Fibroblast of lung (primary cell): ENCODE results near the gene SIK2. TPM values are rescaled to one million over a fixed set of nuclear protein-coding genes. Genes with fewer than 3 reads are reported as not detected.

Experiments
- DNase-seq, 2 donors: peaks; one replicate each; pipeline versions ENCODE4 v3.0.0 to v3.0.0-alpha.2; 2010; ENCODE audit warnings: low read depth in 2 of 2
- H2AFZ ChIP-seq: 2 replicates; pipeline ENCODE4 v1.5.1; 2012; ENCODE audit warnings: low read length, control low read depth, inconsistent platforms
- H3K27ac ChIP-seq: 2 replicates; pipeline ENCODE4 v1.5.1; 2011; ENCODE audit warnings: low read length, control low read depth; ENCODE audit not compliant: insufficient read depth
- H3K27me3 ChIP-seq: 2 replicates; pipeline ENCODE4 v1.5.1; 2011; ENCODE audit warnings: mild to moderate bottlenecking, low read length; ENCODE audit not compliant: control insufficient read depth, insufficient read depth
- H3K36me3 ChIP-seq: 2 replicates; pipeline ENCODE4 v1.5.1; 2011; ENCODE audit warnings: low read length; ENCODE audit not compliant: control insufficient read depth, insufficient read depth
- H3K4me1 ChIP-seq: 2 replicates; pipeline ENCODE4 v1.5.1; 2011; ENCODE audit warnings: low read length; ENCODE audit not compliant: control insufficient read depth, insufficient read depth; ENCODE audit errors: extremely low read depth
- H3K4me2 ChIP-seq: 2 replicates; pipeline ENCODE4 v1.5.1; 2011; ENCODE audit warnings: low read length, control low read depth; ENCODE audit not compliant: insufficient read depth; ENCODE audit errors: extremely low read depth
- H3K4me3 ChIP-seq, 4 experiments: fragments of 200-600 bp in 1 of 4; sonication (generic) in 1 of 4; replicated peaks in 1 of 4; 2 replicates each; pipeline ENCODE4 v1.5.1; 2011 to 2016; ENCODE audit warnings: low read length in 4 of 4, low read depth in 3 of 4, mild to moderate bottlenecking in 3 of 4, control low read depth in 2 of 4, inconsistent platforms in 1 of 4, mixed read lengths in 1 of 4; ENCODE audit not compliant: insufficient read depth in 1 of 4; ENCODE audit errors: control extremely low read depth in 1 of 4
- H3K79me2 ChIP-seq: 2 replicates; pipeline ENCODE4 v1.5.1; 2012; ENCODE audit warnings: mild to moderate bottlenecking, low read length, inconsistent platforms; ENCODE audit not compliant: control insufficient read depth, insufficient read depth
- H3K9ac ChIP-seq: 2 replicates; pipeline ENCODE4 v1.5.1; 2011; ENCODE audit warnings: mild to moderate bottlenecking, low read length, control low read depth; ENCODE audit not compliant: insufficient read depth
- H3K9me3 ChIP-seq: 2 replicates; pipeline ENCODE4 v1.5.1; 2012; ENCODE audit warnings: low read depth, low read length; ENCODE audit not compliant: control insufficient read depth, insufficient read depth
- H4K20me1 ChIP-seq: 2 replicates; pipeline ENCODE4 v1.5.1; 2011; ENCODE audit warnings: low read length; ENCODE audit not compliant: control insufficient read depth, insufficient read depth; ENCODE audit errors: extremely low read depth
- CTCF ChIP-seq, 2 donors: IDR thresholded peaks in 1 of 2; conservative IDR thresholded peaks in 1 of 2; 1 replicate in 1 of 2; 2 replicates in 1 of 2; pipeline ENCODE4 v1.5.1; 2011 to 2012; ENCODE audit warnings: low read length in 2 of 2, control low read depth in 1 of 2, inconsistent platforms in 1 of 2, low read depth in 1 of 2, mild to moderate bottlenecking in 1 of 2
- EZH2 ChIP-seq: IDR thresholded peaks from 2 replicates; pipeline ENCODE4 v1.5.1; 2012; ENCODE audit warnings: low read length, control low read depth, mild to moderate bottlenecking; ENCODE audit errors: missing control alignments
- polyA plus RNA-seq, 2 donors: library from polyadenylated mRNA; depleted of rRNA in 1 of 2; stranded (reverse) in 1 of 2; unstranded in 1 of 2; fragments of >200 nt; gene quantifications; 2 replicates each; pipeline ENCODE4 v1.2.1, GENCODE V29; 2011 to 2012; ENCODE audit warnings: missing spikeins in 1 of 2
- total RNA-seq: library from RNA; depleted of rRNA; stranded (reverse); fragments of >200 nt; gene quantifications from 2 replicates; pipeline ENCODE4 v1.2.1, GENCODE V29; 2014

The SIK2 gene
- total and polyA plus RNA-seq, 2 donors (not counting 1 experiment from before 2014, with no cell fraction given), result 16.3 to 19.3 TPM

GRCh38 chr11:111703576-111703975, 101.3 kb downstream of the SIK2 start:
- TF ChIP-seq EZH2, result no peak
- no peak for TF ChIP-seq CTCF (conservative IDR thresholded peaks at IDR 0.05 in 1 of 2, IDR thresholded peaks at IDR 0.05 in 1 of 2; ENCODE audit: low read depth in 1 of 2, low read length in 2 of 2)
- Histone ChIP-seq H3K27me3 (no peaks in the 10 kb centered on the region), H3K9me3 (no peaks in the 10 kb centered on the region), H3K79me2 (no peaks in the 10 kb centered on the region), H3K4me2 (no peak overlapping the region), H3K27ac (no peak overlapping the region), H3K4me1 (peaks cover 3% of the 10 kb centered on the region), H2AFZ (no peak overlapping the region), H4K20me1 (no peaks in the 10 kb centered on the region), H3K36me3 (peaks cover 5% of the 10 kb centered on the region), H3K4me3 (no peak overlapping the region), H3K9ac (no peak overlapping the region)
- DNase-seq, result no peak

- peak; percentile 84 to 97 for DNase-seq
- peaks cover 3% of the 10 kb centered on the region for H3K4me1 ChIP-seq
- H3K9me3 ChIP-seq, result no peaks in the 10 kb centered on the region
- TF ChIP-seq EZH2 (no peak), CTCF (conservative IDR thresholded peaks at IDR 0.05 in 1 of 2, IDR thresholded peaks at IDR 0.05 in 1 of 2; ENCODE audit: low read depth in 1 of 2, low read length in 2 of 2) (no peak)
- H3K4me2 ChIP-seq, result peak overlapping the region; percentile 15
- no peaks in the 10 kb centered on the region for H3K27me3 ChIP-seq
- H3K4me3 ChIP-seq, result peak overlapping the region in 1 of 4 experiments; percentile 29
- H2AFZ ChIP-seq, result no peak overlapping the region
- H3K79me2 ChIP-seq, result no peaks in the 10 kb centered on the region
- no peaks in the 10 kb centered on the region for H4K20me1 ChIP-seq
- no peak overlapping the region for H3K9ac ChIP-seq
- peaks cover 9% of the 10 kb centered on the region for H3K36me3 ChIP-seq
- H3K27ac ChIP-seq, result no peak overlapping the region
These were observed 104.9 kb downstream of the SIK2 start for GRCh38 chr11:111707039-111707690.

DNA sequence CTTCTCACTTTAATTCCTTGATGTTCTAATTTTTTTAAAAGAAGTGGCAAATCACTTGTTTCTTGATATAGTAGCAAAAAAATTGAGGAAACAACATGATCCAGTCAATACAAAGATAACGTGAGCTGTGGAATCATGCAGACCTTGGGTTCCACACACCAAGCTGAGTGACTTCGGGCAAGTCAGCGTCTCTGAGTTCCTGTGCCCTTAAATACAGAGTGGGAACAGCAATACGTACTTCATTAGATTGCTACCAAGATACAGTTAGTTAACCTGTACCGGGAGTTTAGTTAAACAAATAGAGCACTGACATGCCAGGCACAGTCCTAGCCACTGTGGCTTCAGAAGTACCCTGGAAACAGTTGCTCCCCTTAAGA, 105.4 kb downstream of the SIK2 start:
- H3K4me3 ChIP-seq, result no peak overlapping the region
- peaks cover 3% of the 10 kb centered on the region for H3K4me1 ChIP-seq
- no peak overlapping the region for H3K27ac ChIP-seq
- H3K9me3 ChIP-seq, result no peaks in the 10 kb centered on the region
- DNase-seq, result no peak
- H4K20me1 ChIP-seq, result no peaks in the 10 kb centered on the region
- H3K36me3 ChIP-seq, result peaks cover 12% of the 10 kb centered on the region
- TF ChIP-seq EZH2, result no peak
- TF ChIP-seq CTCF (conservative IDR thresholded peaks at IDR 0.05 in 1 of 2, IDR thresholded peaks at IDR 0.05 in 1 of 2; ENCODE audit: low read depth in 1 of 2, low read length in 2 of 2), result no peak
- no peak overlapping the region for H2AFZ ChIP-seq
- H3K79me2 ChIP-seq, result no peaks in the 10 kb centered on the region
- H3K27me3 ChIP-seq, result no peaks in the 10 kb centered on the region
- H3K4me2 ChIP-seq, result no peak overlapping the region
- H3K9ac ChIP-seq, result no peak overlapping the region
